Ammon's horn (tissue), 1 donor: Measurements from ENCODE around the gene P4HA1.
"Not testable (repeated sequence)": the region's sequence is repeated elsewhere in the genome, so short reads cannot be mapped to it uniquely, and the experiment has no call there.

Experiments
- DNase-seq: peaks from one replicate; pipeline ENCODE4 v3.0.0-alpha.2; 2016; ENCODE audit warnings: low spot score

Gene P4HA1

GRCh38 chr10:73096449-73097304, at the start of gene P4HA1:
Gene P4HA1 (minus strand): TSS chr10:73096866. CDS start chr10:73074883, 21,983 bp downstream.
- DNase-seq: peak; percentile 99

- DNase-seq: no peak
Observed at GRCh38 chr10:73141603-73142002, 44.9 kb upstream of the P4HA1 start.

GRCh38 chr10:73139251-73139650, 42.6 kb upstream of the P4HA1 start:
- no peak for DNase-seq

- no peak for DNase-seq
Observed at GRCh38 chr10:73136627-73137026, 40.0 kb upstream of the P4HA1 start.

GRCh38 chr10:73134727-73135126, 38.1 kb upstream of the P4HA1 start:
- DNase-seq: no peak

GRCh38 chr10:73131913-73132686, 35.4 kb upstream of the P4HA1 start:
- no peak for DNase-seq

- no peak for DNase-seq
Observed at GRCh38 chr10:73131301-73131700, 34.6 kb upstream of the P4HA1 start.

- no peak for DNase-seq
Observed at GRCh38 chr10:73126343-73126742, 29.7 kb upstream of the P4HA1 start.

GRCh38 chr10:73119952-73120351, 23.3 kb upstream of the P4HA1 start:
- no peak for DNase-seq

- DNase-seq: no peak
Observed at GRCh38 chr10:73119457-73119856, 22.8 kb upstream of the P4HA1 start.

GRCh38 chr10:73117976-73118743, 21.5 kb upstream of the P4HA1 start:
- DNase-seq: no peak

- DNase-seq: no peak
Observed at GRCh38 chr10:73116017-73116416, 19.4 kb upstream of the P4HA1 start.

- DNase-seq: no peak
Observed at GRCh38 chr10:73113551-73113950, 16.9 kb upstream of the P4HA1 start.

- DNase-seq: not testable (repeated sequence)
Observed at GRCh38 chr10:73112032-73112431, 15.4 kb upstream of the P4HA1 start.

GRCh38 chr10:73110345-73110849, 13.7 kb upstream of the P4HA1 start, which contains the start of gene NUDT13:
Gene NUDT13 (plus strand): TSS chr10:73110455. CDS start chr10:73114366, 3,911 bp downstream.
- peak; percentile 93 for DNase-seq

- DNase-seq: not testable (repeated sequence)
Observed at GRCh38 chr10:73109248-73109652, 12.6 kb upstream of the P4HA1 start.

- no peak for DNase-seq
Observed at GRCh38 chr10:73106301-73106700, 9.6 kb upstream of the P4HA1 start.

- DNase-seq: no peak
Observed at GRCh38 chr10:73099141-73099540, 2.5 kb upstream of the P4HA1 start.

- DNase-seq: no peak
Observed at GRCh38 chr10:73097305-73097670, 622 bp upstream of the P4HA1 start.

- peak; percentile 69 for DNase-seq
Observed at GRCh38 chr10:73096041-73096448, 621 bp downstream of the P4HA1 start.

- DNase-seq: peak; percentile 61
Observed at GRCh38 chr10:73095481-73096021, 1.1 kb downstream of the P4HA1 start.

- no peak for DNase-seq
Observed at GRCh38 chr10:73094986-73095480, 1.6 kb downstream of the P4HA1 start.
